Heart right ventricle (tissue), 16 donors: ENCODE results near the gene NKX2-2. TPM values are rescaled to one million over a fixed set of nuclear protein-coding genes. Genes with fewer than 3 reads are reported as not detected.

Experiments
- ATAC-seq, 8 donors: fragments of 200-7000 bp; cut with Tn5 transposase; one replicate each; pipeline ENCODE4 v1.9.1; 2020; ENCODE audit warnings: mild to moderate bottlenecking in 8 of 8, moderate library complexity in 8 of 8, moderate number of reproducible peaks in 1 of 8
- DNase-seq, 2 donors: peaks; one replicate each; pipeline ENCODE4 v3.0.0-alpha.2; 2020
- H3K27ac ChIP-seq, 10 donors: fragments of 200-600 bp; sonication (generic) in 2 of 10; one replicate each; pipeline versions ENCODE4 v1.5.0 to v1.8.0; 2020 to 2022; ENCODE audit warnings: mild to moderate bottlenecking in 3 of 10
- H3K27me3 ChIP-seq, 7 donors: fragments of 200-600 bp; one replicate each; pipeline ENCODE4 v1.8.0; 2021 to 2022; ENCODE audit warnings: mild to moderate bottlenecking in 2 of 7
- H3K36me3 ChIP-seq, 9 donors: fragments of 200-600 bp; sonication (generic) in 1 of 9; one replicate each; pipeline versions ENCODE4 v1.5.0 to v1.8.0; 2020 to 2022; ENCODE audit warnings: mild to moderate bottlenecking in 2 of 9
- H3K4me1 ChIP-seq, 9 donors: fragments of 200-600 bp; sonication (generic) in 1 of 9; one replicate each; pipeline versions ENCODE4 v1.5.0 to v1.8.0; 2020 to 2022; ENCODE audit warnings: mild to moderate bottlenecking in 4 of 9
- H3K4me3 ChIP-seq, 10 donors: fragments of 200-600 bp; sonication (generic) in 2 of 10; one replicate each; pipeline versions ENCODE4 v1.5.0 to v1.8.0; 2020 to 2022; ENCODE audit warnings: mild to moderate bottlenecking in 7 of 10, moderate library complexity in 2 of 10
- H3K9me3 ChIP-seq, 11 donors: fragments of 200-600 bp in 10 of 11; sonication (generic) in 2 of 11; one replicate each; pipeline versions ENCODE4 v1.5.0 to v1.8.0; 2013 to 2022; ENCODE audit warnings: mild to moderate bottlenecking in 2 of 11, control low read depth in 1 of 11, moderate library complexity in 1 of 11
- CTCF ChIP-seq, 9 donors: fragments of 200-600 bp; sonication (generic) in 2 of 9; IDR thresholded peaks; one replicate each; pipeline versions ENCODE4 v1.5.0 to v1.8.0; 2021 to 2022; ENCODE audit warnings: antibody characterized with exemption in 9 of 9, mild to moderate bottlenecking in 5 of 9, moderate library complexity in 1 of 9
- WGBS, 2 donors: extraction: QIAGEN DNeasy Blood & Tissue Kit; methylation state at CpG; one replicate each; pipeline ENCODE4 v1.1.7; 2013; ENCODE audit warnings: inconsistent platforms in 1 of 2; 5-methylcytosine and 5-hydroxymethylcytosine counted together
- intact Hi-C, 10 donors: fragments of 100-400 bp; cut with DNase I; formaldehyde crosslinking; loops; one replicate each; pipeline versions ENCODE4 v1.11.1 to v1.14.2; 2022
- polyA plus RNA-seq, 2 donors: library from polyadenylated mRNA; stranded (reverse); fragments of 200-250 nt; gene quantifications; one replicate each; pipeline ENCODE4 v1.2.3, GENCODE V29; 2013
- total RNA-seq, 10 donors: library from RNA; stranded (reverse); fragmentation: NEBNext Ultra II Directional in 3 of 10; extraction: Animal tissue kit (Norgen Biotek cat#: 25700) in 3 of 10; gene quantifications; one replicate each; pipeline versions ENCODE4 v1.2.1 to v1.2.4, GENCODE V29; 2021 to 2023
- donor health status: Arrhythmogenic right ventricular cardiomyopathy.
- donor health status: ischemic (EF 13 %, LVEDD 7.1; RV severe dilation, severe dysfunction).
- donor health status: healthy with polysubstance abuse.
- donor health status: DM: no; HTN: yes; CAD: no.
- donor health status: DM: no; HTN: no; CAD: no.
- donor health status: ischemic (EF 25% LVEDD 6.9; RV normal size, moderate dysfunction).
- donor health status: ischemic (EF 25% LVEDD 5.7; RV mildly dilated, moderate dysfunction).
- donor health status: healthy.
- donor health status: DM: yes; HTN: yes; CAD: no.
- donor health status: Ischemic cardiomyopathy.
- donor health status: ischemic (EF 35%, LVEDD 5.7; RV mildly dilated, moderate dysfunction).
- donor health status: nonischemic (EF 11% LVEDD 7.7; RV severe dilation, severe dysfunction).
- donor health status: DM: yes; HTN: yes; CAD: no.
- donor health status: PGD.
- donor health status: ischemic (EF 29% LVEDD 5.4; RV normal size, mild dysfunction).
- donor health status: nonischemic (EF 23%, LVEDD 6.1; RV moderate dilation, normal function).

Gene NKX2-2
- total and polyA plus RNA-seq, 12 donors, result not detected

- H3K4me1 ChIP-seq, result peaks cover 0 to 53% (median 25%) of the 10 kb centered on the region in 9 donors
- TF ChIP-seq CTCF (IDR thresholded peaks at IDR 0.05), result no peak
- H3K27ac ChIP-seq, result no peak overlapping the region
- intact Hi-C loops, result loop anchor here in 1 of 10 donors (10.0 kb wide), 1 partner anchor 56 kb away; no protein-coding TSS in a partner anchor
- WGBS, 2 donors, result 1% methylated on average over 14 of the region's 14 CpGs
- H3K9me3 ChIP-seq, result no peaks in the 10 kb centered on the region
- H3K4me3 ChIP-seq, result no peak overlapping the region
- DNase-seq (no peak), ATAC-seq (no peak)
- H3K36me3 ChIP-seq, result no peaks in the 10 kb centered on the region
- H3K27me3 ChIP-seq, result peaks cover 45 to 100% (median 100%) of the 10 kb centered on the region in 7 donors
These were observed 5.3 kb upstream of the NKX2-2 start for GRCh38 chr20:21519136-21519584.

- peaks cover 51 to 100% (median 100%) of the 10 kb centered on the region in 7 donors for H3K27me3 ChIP-seq
- H3K9me3 ChIP-seq, result no peaks in the 10 kb centered on the region
- no peak overlapping the region for H3K27ac ChIP-seq
- no peaks in the 10 kb centered on the region for H3K36me3 ChIP-seq
- DNase-seq (no peak), ATAC-seq (no peak)
- peaks cover 3 to 60% (median 32%) of the 10 kb centered on the region in 9 donors for H3K4me1 ChIP-seq
- no peak overlapping the region for H3K4me3 ChIP-seq
- TF ChIP-seq CTCF (IDR thresholded peaks at IDR 0.05), result no peak
- intact Hi-C loops, result loop anchor here in 1 of 10 donors (10.0 kb wide), 1 partner anchor 56 kb away; no protein-coding TSS in a partner anchor
- WGBS, 2 donors, result 1 to 2% methylated on average over 37 of the region's 37 CpGs
These were observed 4.6 kb upstream of the NKX2-2 start for GRCh38 chr20:21518292-21518991.

- intact Hi-C loops, result loop anchor here in 1 of 10 donors (10.0 kb wide), 1 partner anchor 57 kb away; no protein-coding TSS in a partner anchor
- Histone ChIP-seq H3K27ac (no peak overlapping the region), H3K9me3 (no peaks in the 10 kb centered on the region), H3K27me3 (peaks cover 58 to 100% (median 100%) of the 10 kb centered on the region in 7 donors), H3K4me3 (peak overlapping the region in 1 of 10 donors; percentile 5), H3K4me1 (peaks cover 6 to 61% (median 34%) of the 10 kb centered on the region in 9 donors), H3K36me3 (no peaks in the 10 kb centered on the region)
- TF ChIP-seq CTCF (IDR thresholded peaks at IDR 0.05), result no peak
- DNase-seq (no peak), ATAC-seq (no peak)
- 2% methylated on average over 31 to 32 of the region's 32 CpGs for WGBS, 2 donors
These were observed 3.9 kb upstream of the NKX2-2 start for GRCh38 chr20:21517566-21518277.

- intact Hi-C loops, result loop anchor here in 1 of 10 donors (10.0 kb wide), 1 partner anchor 58 kb away; no protein-coding TSS in a partner anchor
- peaks cover 59 to 100% (median 100%) of the 10 kb centered on the region in 7 donors for H3K27me3 ChIP-seq
- H3K4me3 ChIP-seq, result peak overlapping the region in 1 of 10 donors; percentile 5
- peaks cover 10 to 63% (median 38%) of the 10 kb centered on the region in 9 donors for H3K4me1 ChIP-seq
- H3K36me3 ChIP-seq, result no peaks in the 10 kb centered on the region
- no peaks in the 10 kb centered on the region for H3K9me3 ChIP-seq
- TF ChIP-seq CTCF (IDR thresholded peaks at IDR 0.05), result no peak
- WGBS, 2 donors, result 1 to 3% methylated on average over 32 of the region's 32 CpGs
- no peak overlapping the region for H3K27ac ChIP-seq
- ATAC-seq, result no peak
- no peak for DNase-seq
These were observed 3.1 kb upstream of the NKX2-2 start for GRCh38 chr20:21516861-21517565.
